Glutamatergic neuron (in vitro differentiated cells): ENCODE results near the gene GJA5. TPM values are rescaled to one million over a fixed set of nuclear protein-coding genes. Genes with fewer than 3 reads are reported as not detected.

ENCODE experiments used
- DNase-seq: peaks from one replicate; pipeline ENCODE4 v3.0.0; 2022
- H3K27ac Mint-ChIP-seq: one replicate; pipeline ENCODE4 v1.8.0; 2020; ENCODE audit warnings: mild to moderate bottlenecking, mixed read lengths, inconsistent platforms; ENCODE audit not compliant: unreplicated experiment
- H3K27me3 Mint-ChIP-seq: one replicate; pipeline ENCODE4 v1.8.0; 2020; ENCODE audit warnings: mild to moderate bottlenecking, moderate library complexity, mixed read lengths, inconsistent platforms; ENCODE audit not compliant: unreplicated experiment
- H3K36me3 Mint-ChIP-seq: one replicate; pipeline ENCODE4 v1.8.0; 2020; ENCODE audit warnings: mild to moderate bottlenecking, mixed read lengths, inconsistent platforms; ENCODE audit not compliant: unreplicated experiment
- H3K4me1 Mint-ChIP-seq: one replicate; pipeline ENCODE4 v1.8.0; 2020; ENCODE audit warnings: mild to moderate bottlenecking, low read depth, mixed read lengths, inconsistent platforms; ENCODE audit not compliant: unreplicated experiment
- H3K4me3 Mint-ChIP-seq: one replicate; pipeline ENCODE4 v1.8.0; 2020; ENCODE audit warnings: mild to moderate bottlenecking, mixed read lengths, inconsistent platforms; ENCODE audit not compliant: unreplicated experiment
- H3K9me3 Mint-ChIP-seq: one replicate; pipeline ENCODE4 v1.8.0; 2020; ENCODE audit warnings: mild to moderate bottlenecking, moderate library complexity, mixed read lengths, inconsistent platforms; ENCODE audit not compliant: unreplicated experiment
- CTCF ChIP-seq: fragments of 200-600 bp; sonication (generic); IDR thresholded peaks from one replicate; pipeline ENCODE4 v1.5.0; 2021; ENCODE audit not compliant: partially characterized antibody, unreplicated experiment
- total RNA-seq: library from RNA; stranded (reverse); fragmentation: NEBNext Ultra II Directional; extraction: Animal tissue kit (Norgen Biotek cat#: 25700); gene quantifications from one replicate; pipeline ENCODE4 v1.2.1, GENCODE V29; 2021; ENCODE audit not compliant: unreplicated experiment

The GJA5 gene
- total RNA-seq, 1 donor from 2014 or later, result not detected

GRCh38 chr1:147786536-147786935 lies 26.1 kb upstream of the GJA5 start:
- no peak for TF ChIP-seq CTCF
- Mint-ChIP-seq H3K27ac (no peak overlapping the region), H3K9me3 (peaks cover 1% of the 10 kb centered on the region), H3K36me3 (no peaks in the 10 kb centered on the region), H3K27me3 (peaks cover 3% of the 10 kb centered on the region), H3K4me3 (no peak overlapping the region), H3K4me1 (no peaks in the 10 kb centered on the region)
- DNase-seq, result no peak

- no peaks in the 10 kb centered on the region for H3K4me1 Mint-ChIP-seq
- no peak overlapping the region for H3K27ac Mint-ChIP-seq
- H3K27me3 Mint-ChIP-seq, result peaks cover 3% of the 10 kb centered on the region
- H3K4me3 Mint-ChIP-seq, result no peak overlapping the region
- no peak for DNase-seq
- H3K9me3 Mint-ChIP-seq, result peaks cover 1% of the 10 kb centered on the region
- no peak for TF ChIP-seq CTCF
- no peaks in the 10 kb centered on the region for H3K36me3 Mint-ChIP-seq
Measured at GRCh38 chr1:147785794-147786506, 25.5 kb upstream of the GJA5 start.

GRCh38 chr1:147784941-147785340 lies 24.5 kb upstream of the GJA5 start:
- Mint-ChIP-seq H3K36me3 (no peaks in the 10 kb centered on the region), H3K4me1 (no peaks in the 10 kb centered on the region), H3K27ac (no peak overlapping the region), H3K27me3 (peaks cover 3% of the 10 kb centered on the region), H3K9me3 (peaks cover 1% of the 10 kb centered on the region), H3K4me3 (no peak overlapping the region)
- TF ChIP-seq CTCF, result no peak
- DNase-seq, result no peak

- no peak for TF ChIP-seq CTCF
- no peak overlapping the region for H3K27ac Mint-ChIP-seq
- H3K9me3 Mint-ChIP-seq, result peaks cover 2% of the 10 kb centered on the region
- no peaks in the 10 kb centered on the region for H3K4me1 Mint-ChIP-seq
- H3K27me3 Mint-ChIP-seq, result no peaks in the 10 kb centered on the region
- no peaks in the 10 kb centered on the region for H3K36me3 Mint-ChIP-seq
- no peak overlapping the region for H3K4me3 Mint-ChIP-seq
- no peak for DNase-seq
Measured at GRCh38 chr1:147781056-147781471, 20.7 kb upstream of the GJA5 start.

GRCh38 chr1:147777694-147778093 lies 17.3 kb upstream of the GJA5 start:
- Mint-ChIP-seq H3K9me3 (peaks cover 2% of the 10 kb centered on the region), H3K4me3 (no peak overlapping the region), H3K27me3 (peaks cover 3% of the 10 kb centered on the region), H3K36me3 (no peaks in the 10 kb centered on the region), H3K4me1 (no peaks in the 10 kb centered on the region), H3K27ac (no peak overlapping the region)
- no peak for DNase-seq
- no peak for TF ChIP-seq CTCF
